HG03575 (cell line): ENCODE measurements around the gene MARK4.
"Not testable (repeated sequence)": the region's sequence is repeated elsewhere in the genome, so short reads cannot be mapped to it uniquely, and the experiment has no call there.

Experiments
- ATAC-seq: cut with Tn5 transposase; IDR thresholded peaks from one replicate; pipeline ENCODE4 v1.9.1; 2021; ENCODE audit not compliant: unreplicated experiment, insufficient number of reproducible peaks, low FRiP score; ENCODE audit errors: extremely low read depth

The MARK4 gene

GRCh38 chr19:45299719-45300118, 48.6 kb downstream of the MARK4 start:
- no peak for ATAC-seq

GRCh38 chr19:45302416-45302815, 51.3 kb downstream of the MARK4 start:
- ATAC-seq, result no peak

DNA sequence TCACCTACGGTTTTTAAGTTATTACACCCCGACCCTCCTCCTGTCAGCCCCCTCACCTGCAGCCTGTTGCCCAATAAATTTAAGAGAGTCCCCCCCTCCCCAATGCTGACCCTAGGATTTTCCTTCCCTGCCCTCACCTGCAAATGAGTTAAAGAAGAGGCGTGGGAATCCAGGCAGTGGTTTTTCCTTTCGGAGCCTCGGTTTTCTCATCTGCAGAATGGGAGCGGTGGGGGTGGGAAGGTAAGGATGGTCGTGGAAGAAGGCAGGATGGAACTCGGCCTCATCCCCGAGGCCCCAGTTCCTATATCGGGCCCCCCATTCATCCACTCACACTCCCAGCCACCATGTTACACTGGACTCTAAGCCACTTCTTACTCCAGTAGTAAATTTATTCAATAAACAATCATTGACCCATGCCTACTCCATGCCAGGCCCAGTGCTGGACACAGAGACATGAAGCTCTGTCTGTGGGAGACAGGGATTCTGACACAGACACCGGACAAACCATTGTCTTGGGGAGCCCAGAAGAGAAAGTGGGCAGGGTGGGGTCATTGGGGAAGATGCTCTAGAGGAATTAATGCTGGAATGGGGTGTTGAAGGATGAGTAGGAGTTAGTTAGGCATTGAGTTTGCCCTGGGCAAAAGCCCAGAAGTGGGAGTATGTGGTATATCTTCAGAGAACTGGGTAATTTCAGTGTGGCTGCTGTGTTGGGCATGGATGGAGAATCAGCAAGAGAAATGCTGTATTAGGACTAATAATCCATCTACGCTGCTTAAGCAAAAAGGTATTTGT, 52.4 kb downstream of the MARK4 start:
- ATAC-seq, result no peak

DNA sequence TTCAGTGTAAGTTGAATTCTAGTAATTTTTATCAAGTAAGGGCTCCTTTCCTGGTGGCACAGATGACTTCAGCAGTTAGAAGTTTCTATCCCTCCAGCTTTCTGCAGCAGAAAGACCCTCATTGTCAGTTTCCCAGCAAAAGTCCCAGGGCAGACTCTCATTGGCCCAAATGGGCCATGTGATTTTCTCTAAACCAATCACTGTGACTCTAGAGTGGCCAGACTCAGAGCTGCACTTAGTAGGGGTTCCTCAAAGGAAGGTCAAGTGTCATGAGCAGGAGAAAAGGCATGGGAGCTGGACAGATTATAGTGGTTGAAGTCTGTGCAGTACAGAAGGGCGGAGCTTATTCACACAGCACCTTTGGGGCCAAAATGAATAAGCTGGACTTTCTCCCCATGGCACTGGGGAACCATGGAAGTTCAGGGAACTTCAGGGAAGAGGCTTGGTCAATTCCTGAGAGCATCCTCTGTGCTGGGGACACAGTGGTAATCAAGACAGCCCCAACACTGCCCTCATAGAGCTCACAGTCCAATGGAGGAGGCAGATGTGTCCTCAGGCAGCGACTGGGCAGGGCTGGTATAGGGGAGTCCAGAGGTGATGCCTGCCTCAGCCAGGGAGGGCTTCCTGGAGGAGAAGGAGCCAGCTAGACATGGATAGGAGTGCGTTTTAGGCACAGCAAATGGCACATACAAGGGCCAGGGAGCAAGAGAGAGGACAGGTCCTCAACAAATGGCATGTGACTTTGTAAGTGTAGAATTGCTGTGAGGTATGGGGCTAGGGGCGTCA, 53.3 kb downstream of the MARK4 start:
- no peak for ATAC-seq

DNA sequence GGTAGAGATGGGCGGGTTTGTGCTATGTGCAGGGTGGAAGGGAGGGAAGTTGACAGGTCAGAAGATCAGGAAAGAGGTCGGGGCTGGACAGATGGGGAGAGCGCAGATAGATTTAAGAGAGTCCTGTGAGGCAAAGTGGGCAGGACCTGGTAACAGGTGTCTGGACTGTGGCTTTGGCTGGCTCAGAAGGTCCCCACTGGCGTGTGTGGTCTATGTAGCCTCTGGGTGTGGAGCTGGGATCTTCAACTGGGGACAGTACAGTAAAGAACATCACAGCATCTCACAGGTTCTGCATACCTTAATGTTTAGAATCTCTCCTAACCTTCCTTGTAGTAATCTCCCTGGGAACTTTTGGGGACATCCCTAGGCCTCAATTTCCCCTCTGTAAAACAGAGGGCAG, 53.9 kb downstream of the MARK4 start:
- ATAC-seq, result no peak

DNA sequence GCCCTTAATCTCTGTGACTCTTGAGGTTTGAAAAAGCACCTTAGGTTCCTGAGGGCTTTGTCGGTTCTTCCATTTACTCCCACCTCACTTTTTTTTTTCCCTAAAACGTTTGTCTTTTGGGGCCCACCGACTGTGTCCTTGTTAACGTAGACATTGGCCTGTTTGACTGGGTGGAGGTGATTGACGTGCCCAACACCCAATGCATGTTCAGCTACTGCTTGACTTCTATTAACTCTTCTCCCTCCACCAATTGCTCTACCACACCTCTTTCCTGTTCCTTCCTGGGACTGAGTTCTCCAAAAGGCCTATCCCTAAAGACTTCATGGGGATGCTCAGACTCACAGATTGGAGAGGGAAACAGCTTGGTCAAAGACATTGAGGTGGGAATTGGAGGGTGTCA, 54.4 kb downstream of the MARK4 start:
- no peak for ATAC-seq

DNA sequence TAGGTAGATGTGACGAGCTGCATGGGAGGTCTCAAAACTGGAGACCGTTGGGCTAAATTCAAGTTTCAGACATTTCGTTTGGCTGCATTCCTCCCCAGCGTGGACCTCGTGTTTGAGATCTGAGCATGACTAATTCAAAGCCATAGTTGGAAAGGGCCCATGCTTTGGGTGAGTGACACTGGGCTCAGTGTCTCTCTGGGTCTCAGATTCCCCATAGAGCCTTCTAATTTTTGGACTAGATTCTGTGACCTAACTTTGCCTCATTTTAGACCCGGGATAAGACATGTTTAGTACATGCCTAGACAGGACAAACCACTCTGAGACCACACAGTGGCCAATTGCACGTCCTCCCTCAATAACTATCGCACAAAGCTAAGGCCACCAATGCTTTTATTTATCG, 55.0 kb downstream of the MARK4 start:
- ATAC-seq, result no peak

DNA sequence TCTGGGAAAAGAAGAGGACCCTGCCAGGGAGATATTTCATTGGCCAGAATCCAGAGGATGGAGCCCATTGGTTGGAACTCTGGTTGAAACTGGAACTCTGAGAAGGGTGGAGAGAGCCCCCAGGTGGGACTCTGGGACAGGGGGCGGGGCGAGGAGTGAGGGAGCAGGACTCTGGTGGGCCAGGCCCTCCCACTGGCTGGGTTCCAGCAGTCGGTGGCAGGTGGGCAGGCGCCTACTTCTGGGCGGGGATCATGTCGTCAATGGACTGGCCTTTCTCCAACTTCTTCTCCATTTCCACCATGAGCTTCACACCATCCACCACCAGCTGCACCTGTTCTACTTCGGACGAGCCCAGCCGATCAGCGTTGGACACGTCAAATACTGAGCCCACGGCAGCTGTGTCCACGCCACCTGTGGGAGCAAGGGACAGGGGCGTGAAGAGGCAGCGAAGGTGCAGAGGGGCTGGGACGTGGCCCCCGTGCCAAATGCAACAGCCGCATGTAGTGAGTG, 55.5 kb downstream of the MARK4 start:
- no peak for ATAC-seq

DNA sequence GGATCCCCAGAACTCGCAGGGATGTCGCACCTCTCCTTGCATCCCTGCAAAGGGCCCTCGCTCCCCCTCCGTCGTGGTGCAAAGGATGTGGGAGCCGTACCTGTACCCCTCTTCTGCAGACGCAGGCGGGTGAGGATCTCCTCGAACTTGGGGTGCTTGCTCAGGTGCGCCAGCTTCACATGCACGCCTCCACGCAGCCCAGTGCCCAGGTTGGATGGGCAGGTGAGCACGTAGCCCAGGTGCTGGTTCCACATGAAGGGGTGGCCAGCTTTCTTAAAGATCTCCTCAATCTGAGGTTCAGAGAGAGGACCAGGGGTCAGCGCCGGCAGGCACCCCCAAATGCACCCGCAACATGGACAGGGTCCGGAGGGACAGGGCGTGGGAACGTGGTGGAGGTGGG, 56.3 kb downstream of the MARK4 start:
- ATAC-seq, result no peak

GRCh38 chr19:45309322-45309721, 58.3 kb downstream of the MARK4 start:
- ATAC-seq, result not testable (repeated sequence)

DNA sequence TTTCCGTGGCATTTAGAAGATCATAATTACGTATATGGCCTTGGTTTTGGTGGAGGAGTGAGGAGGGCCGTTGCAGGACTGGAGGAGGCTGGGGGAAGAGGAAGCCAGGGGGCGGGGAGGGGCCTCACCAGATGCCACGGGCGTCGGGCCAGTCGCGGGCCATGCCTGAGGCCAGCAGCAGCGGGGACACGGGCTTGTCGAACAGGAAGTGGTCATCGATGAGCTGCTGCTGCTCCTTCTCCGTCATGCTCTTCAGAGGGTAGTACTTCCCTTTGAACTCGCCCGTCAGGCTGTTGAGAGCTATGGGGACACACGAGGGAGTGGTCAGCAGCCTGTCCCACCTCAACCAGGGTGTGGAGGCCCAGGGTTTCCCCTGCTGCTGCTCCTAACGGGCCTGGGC, 60.5 kb downstream of the MARK4 start:
- ATAC-seq, result no peak

DNA sequence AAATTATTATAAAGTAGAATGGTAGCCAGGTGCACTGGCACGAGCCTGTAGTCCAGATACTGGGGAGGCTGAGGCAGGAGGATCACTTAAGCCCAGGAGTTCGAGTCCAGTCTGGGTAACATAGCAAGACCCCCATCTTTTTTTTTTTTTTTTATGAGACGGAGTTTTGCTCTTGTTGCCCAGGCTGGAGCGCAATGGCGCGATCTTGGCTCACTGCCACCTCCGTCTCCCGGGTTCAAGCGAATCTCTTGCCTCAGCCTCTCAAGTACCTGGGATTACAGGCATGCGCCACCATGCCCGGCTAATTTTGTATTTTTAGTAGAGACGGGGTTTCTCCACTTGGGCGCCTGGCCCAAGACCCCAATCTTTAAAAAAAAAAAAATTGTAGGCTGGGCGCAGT, 61.2 kb downstream of the MARK4 start:
- not testable (repeated sequence) for ATAC-seq

DNA sequence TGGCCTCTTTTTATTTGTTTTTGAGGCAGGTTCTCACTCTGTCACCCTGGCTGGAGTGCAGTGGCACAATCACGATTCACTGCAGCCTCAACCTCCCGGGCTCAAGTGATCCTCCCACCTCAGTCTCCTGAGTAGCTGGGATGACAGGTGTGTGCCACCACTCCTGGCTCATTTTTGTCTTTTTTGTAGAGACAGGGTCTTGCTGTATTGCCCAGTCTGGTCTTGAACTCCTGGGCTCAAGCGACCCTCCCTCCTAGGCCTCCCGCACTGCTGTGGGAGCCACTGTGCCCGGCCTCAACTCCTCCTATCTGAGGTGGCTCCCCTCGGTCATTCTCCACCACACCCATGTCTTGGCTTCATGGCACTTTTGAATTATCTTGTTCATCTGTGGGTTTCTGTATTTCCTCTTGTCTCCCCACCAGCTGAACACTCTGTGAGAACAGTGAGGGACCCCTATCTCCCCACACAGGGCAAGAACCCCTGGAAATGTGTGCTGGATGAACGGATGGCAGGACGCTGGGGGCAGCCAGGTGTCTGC, 63.7 kb downstream of the MARK4 start:
- ATAC-seq, result no peak

DNA sequence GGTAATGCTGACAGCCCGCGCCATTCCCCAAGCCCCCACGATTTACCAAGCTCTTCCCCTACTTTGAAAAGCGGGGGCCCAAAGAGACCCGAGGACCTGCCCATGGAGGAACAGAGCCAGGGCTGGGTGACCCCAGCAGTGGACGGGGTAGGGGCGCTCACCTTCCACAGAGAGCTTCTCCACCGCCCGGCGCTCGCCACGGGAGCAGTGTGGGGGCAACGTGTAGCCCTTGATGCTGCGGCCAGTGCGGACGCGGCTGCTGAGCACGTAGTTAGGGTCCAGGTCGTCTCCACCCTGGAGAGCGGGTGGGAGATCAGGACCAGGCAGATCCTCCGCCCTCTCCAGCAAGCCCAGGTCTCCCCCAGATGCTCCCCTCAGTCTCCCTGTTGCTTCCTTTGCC, 64.2 kb downstream of the MARK4 start:
- no peak for ATAC-seq

GRCh38 chr19:45320997-45321775, 70.1 kb downstream of the MARK4 start:
- ATAC-seq, result no peak

GRCh38 chr19:45321848-45322247, 70.8 kb downstream of the MARK4 start:
- ATAC-seq, result no peak

- ATAC-seq, result no peak
Observed at GRCh38 chr19:45322311-45322710, 71.2 kb downstream of the MARK4 start.

GRCh38 chr19:45322744-45323281, 71.7 kb downstream of the MARK4 start, which contains the start of gene CKM:
Gene CKM, minus strand, starts transcription at chr19:45322875. Its CDS starts 3,162 bp downstream, at chr19:45319713.
- no peak for ATAC-seq

- no peak for ATAC-seq
Observed at GRCh38 chr19:45323671-45324081, 72.6 kb downstream of the MARK4 start.
